Subcutaneous adipose tissue (tissue), 4 donors: ENCODE data around the gene ZDHHC13. TPM values are rescaled to one million over a fixed set of nuclear protein-coding genes. Genes with fewer than 3 reads are reported as not detected.

Source experiments
- CTCF ChIP-seq: fragments of 450-650 bp; IDR thresholded peaks from one replicate; pipeline ENCODE4 v1.5.1; 2016; ENCODE audit warnings: low read depth, mild to moderate bottlenecking, control low read depth, antibody characterized with exemption, moderate library complexity
- total RNA-seq, 4 donors: library from RNA; depleted of rRNA; stranded (reverse); fragments of >200 nt; gene quantifications; one replicate each; pipeline ENCODE4 v1.1.0, GENCODE V29; 2016

ZDHHC13 gene
- total RNA-seq, 4 donors from 2014 or later: 3.2 to 10.2 (median 9.5) TPM

DNA sequence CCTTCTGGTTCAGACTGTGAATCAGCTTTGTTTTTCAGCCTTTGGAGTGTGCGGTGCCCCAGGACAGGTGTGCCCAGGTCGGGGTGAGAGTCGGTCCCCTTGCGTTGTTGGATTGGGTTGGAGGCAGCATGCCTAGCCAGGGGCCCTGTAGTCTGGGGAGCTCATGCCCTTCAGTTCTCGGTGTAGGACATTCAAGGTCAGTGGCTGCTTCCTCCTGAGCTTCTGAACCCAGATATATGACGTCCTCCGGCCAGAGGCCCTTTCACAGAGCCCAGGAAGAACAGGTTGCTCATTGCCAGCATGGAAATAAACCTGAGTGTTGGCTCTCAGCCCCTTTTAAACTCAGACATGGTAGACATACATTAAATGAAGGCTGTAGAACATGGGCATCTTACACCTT, 82.1 kb downstream of the ZDHHC13 start:
- no peak for TF ChIP-seq CTCF

- TF ChIP-seq CTCF: no peak
Observed at GRCh38 chr11:19199771-19200170, 82.8 kb downstream of the ZDHHC13 start.

- TF ChIP-seq CTCF: no peak
Observed at GRCh38 chr11:19200410-19201201, 83.6 kb downstream of the ZDHHC13 start.

DNA sequence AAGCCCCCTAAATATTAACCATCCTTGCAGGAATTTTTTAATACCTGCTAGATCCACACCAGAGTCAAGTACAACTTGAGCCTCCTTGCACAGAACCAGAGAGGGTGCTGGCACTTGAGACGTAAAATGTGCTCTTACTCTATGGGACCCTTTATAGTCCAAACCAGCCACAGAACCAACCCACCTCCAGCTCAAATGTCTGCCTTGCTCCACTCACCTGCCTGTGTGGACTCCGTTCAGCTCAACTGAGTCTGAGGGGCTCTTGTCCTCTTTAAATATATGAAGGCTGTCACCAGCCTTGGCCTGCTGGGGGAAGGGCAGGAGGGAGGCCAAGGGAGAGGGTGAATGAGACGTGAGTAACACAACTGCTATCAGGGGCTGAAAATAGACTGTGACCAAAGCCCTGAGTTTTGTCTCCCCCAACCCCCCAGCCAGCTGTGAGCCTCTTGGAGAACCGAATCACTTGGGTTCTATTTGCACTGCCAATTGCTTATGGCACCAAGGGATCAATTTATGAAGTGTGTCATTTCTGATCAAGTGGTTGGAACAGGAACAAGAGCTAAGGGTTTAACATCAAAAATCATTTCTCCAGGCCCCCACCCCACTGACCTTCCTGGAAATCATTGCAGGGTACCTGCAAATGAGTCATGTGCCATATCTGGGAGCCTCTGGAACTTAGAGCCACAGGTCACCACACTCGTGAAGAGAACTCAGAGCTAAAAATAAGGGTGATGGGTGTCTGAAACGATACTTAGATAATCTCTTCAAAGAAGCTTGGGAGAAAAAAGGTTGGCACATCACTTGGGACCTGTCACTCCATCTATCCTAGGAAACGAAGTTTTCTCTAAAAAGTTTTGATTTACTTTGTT, 85.0 kb downstream of the ZDHHC13 start, which contains the start of gene CSRP3:
Gene CSRP3 (minus strand): TSS at position 247 of the 869 bp plus-strand sequence. CDS start 9,535 bp downstream, outside the sequence.
- TF ChIP-seq CTCF: no peak

- no peak for TF ChIP-seq CTCF
Observed at GRCh38 chr11:19204836-19205235, 87.9 kb downstream of the ZDHHC13 start.

DNA sequence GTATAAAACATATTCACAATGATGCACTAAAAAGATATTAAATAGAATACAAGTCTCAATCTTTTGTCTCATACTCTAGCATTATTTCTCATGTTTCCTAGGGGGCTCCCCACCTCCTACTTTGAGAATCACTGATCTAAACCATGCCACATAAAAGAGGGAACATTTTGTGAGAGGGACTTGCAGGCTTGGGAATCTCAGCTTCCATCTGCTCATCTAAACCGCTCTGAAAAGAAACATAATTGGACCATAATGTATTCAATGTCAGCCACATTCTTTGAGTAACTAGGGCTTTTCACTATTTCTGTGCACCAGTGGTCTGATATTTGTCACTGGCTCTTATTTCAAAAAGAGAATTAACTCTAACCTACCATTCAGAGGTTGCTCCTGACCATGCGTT, 91.2 kb downstream of the ZDHHC13 start:
- TF ChIP-seq CTCF: no peak

- TF ChIP-seq CTCF: no peak
Observed at GRCh38 chr11:19208959-19209546, 92.1 kb downstream of the ZDHHC13 start.
